Lower leg skin (tissue), 3 donors: Measurements from ENCODE around the gene RGSL1.

Source experiments
- CTCF ChIP-seq, 3 donors: fragments of 450-650 bp; IDR thresholded peaks; one replicate each; pipeline ENCODE4 v1.5.1; 2016; ENCODE audit warnings: antibody characterized with exemption in 3 of 3, mild to moderate bottlenecking in 3 of 3, moderate library complexity in 2 of 3
- POLR2A ChIP-seq, 2 donors: fragments of 450-650 bp; IDR thresholded peaks; one replicate each; pipeline ENCODE4 v1.6.1; 2016 to 2017; ENCODE audit warnings: antibody characterized with exemption in 2 of 2, mild to moderate bottlenecking in 1 of 2, moderate library complexity in 1 of 2

GRCh38 chr1:182426442-182427430 is 23.2 kb upstream of the RGSL1 start:
- TF ChIP-seq CTCF (IDR thresholded peaks at IDR 0.05): no peak
- no peak for TF ChIP-seq POLR2A (IDR thresholded peaks at IDR 0.05)
